SH-SY5Y (cell line): ENCODE measurements around the gene OSTC.

Source experiments
- GATA2 ChIP-seq: IDR thresholded peaks from 2 replicates; pipeline ENCODE4 v1.6.1; 2011; ENCODE audit warnings: mild to moderate bottlenecking, low read depth, low read length
- GATA3 ChIP-seq: IDR thresholded peaks from 2 replicates; pipeline ENCODE4 v1.6.1; 2011; ENCODE audit warnings: low read depth, mild to moderate bottlenecking, low read length, moderate library complexity

GRCh38 chr4:108662629-108663028 is 12.2 kb downstream of the OSTC start:
- TF ChIP-seq GATA2: no peak
- no peak for TF ChIP-seq GATA3
